Measurements from ENCODE around the gene NPTX1. TPM values are rescaled to one million over a fixed set of nuclear protein-coding genes. Genes with fewer than 3 reads are reported as not detected.

The NPTX1 gene
- total and polyA plus RNA-seq, 2 of the 13 experiments (the other 11 are each of a cell fraction or from before 2014, with no cell fraction given): 0.01 TPM; not detected in 1

- TF ChIP-seq CAMTA2 (CRISPR knock-in tag; IDR thresholded peaks at IDR 0.05; ENCODE audit: borderline replicate concordance) (no peak; the same call in 1 of the 2 replicates), ARID5B (CRISPR knock-in tag; IDR thresholded peaks at IDR 0.05) (peak; percentile 71), ZNF441 (CRISPR knock-in tag; IDR thresholded peaks at IDR 0.05; ENCODE audit: borderline replicate concordance) (peak; percentile 92), HNF4A (CRISPR knock-in tag; IDR thresholded peaks at IDR 0.05) (no peak), HOXA3 (CRISPR knock-in tag; IDR thresholded peaks at IDR 0.05) (peak; percentile 71), EHMT2 (IDR thresholded peaks at IDR 0.05; ENCODE audit: borderline replicate concordance, low read depth, low read length) (peak; percentile 88; the same call in 1 of the 2 replicates), RERE (CRISPR knock-in tag; IDR thresholded peaks at IDR 0.05; ENCODE audit: low read depth) (peak; percentile 31; the same call in 1 of the 2 replicates), ZNF431 (CRISPR knock-in tag; IDR thresholded peaks at IDR 0.05; ENCODE audit: borderline replicate concordance, low read depth) (peak; percentile 91), HNRNPK (IDR thresholded peaks at IDR 0.05; ENCODE audit: low read depth, low read length, poor library complexity, severe bottlenecking) (no peak), MTERF4 (CRISPR knock-in tag; IDR thresholded peaks at IDR 0.05) (peak; percentile 96; the same call in 1 of the 2 replicates), ZNF597 (CRISPR knock-in tag; IDR thresholded peaks at IDR 0.05) (no peak), ZNF768 (CRISPR knock-in tag; IDR thresholded peaks at IDR 0.05) (peak; percentile 80), ATF5 (CRISPR knock-in tag; IDR thresholded peaks at IDR 0.05; ENCODE audit: low read depth) (no peak), ATF1 (CRISPR knock-in tag; IDR thresholded peaks at IDR 0.05) (no peak), ZBTB39 (CRISPR knock-in tag; IDR thresholded peaks at IDR 0.05) (no peak)
Measured at GRCh38 chr17:80441133-80441578, 35.3 kb downstream of the NPTX1 start (continued).
